Non-pigmented ciliary epithelial cell (primary cell): ENCODE data around the gene HSPA1B.
"Not testable (repeated sequence)": the region's sequence is repeated elsewhere in the genome, so short reads cannot be mapped to it uniquely, and the experiment has no call there.

Experiments
- DNase-seq: peaks from one replicate; pipeline ENCODE4 v3.0.0-alpha.2; 2010; ENCODE audit warnings: low read depth

Gene HSPA1B

GRCh38 chr6:31829633-31830283 is 2.2 kb downstream of the HSPA1B start:
- DNase-seq, result no peak

GRCh38 chr6:31830886-31831335 is 3.4 kb downstream of the HSPA1B start:
- DNase-seq, result no peak

DNA sequence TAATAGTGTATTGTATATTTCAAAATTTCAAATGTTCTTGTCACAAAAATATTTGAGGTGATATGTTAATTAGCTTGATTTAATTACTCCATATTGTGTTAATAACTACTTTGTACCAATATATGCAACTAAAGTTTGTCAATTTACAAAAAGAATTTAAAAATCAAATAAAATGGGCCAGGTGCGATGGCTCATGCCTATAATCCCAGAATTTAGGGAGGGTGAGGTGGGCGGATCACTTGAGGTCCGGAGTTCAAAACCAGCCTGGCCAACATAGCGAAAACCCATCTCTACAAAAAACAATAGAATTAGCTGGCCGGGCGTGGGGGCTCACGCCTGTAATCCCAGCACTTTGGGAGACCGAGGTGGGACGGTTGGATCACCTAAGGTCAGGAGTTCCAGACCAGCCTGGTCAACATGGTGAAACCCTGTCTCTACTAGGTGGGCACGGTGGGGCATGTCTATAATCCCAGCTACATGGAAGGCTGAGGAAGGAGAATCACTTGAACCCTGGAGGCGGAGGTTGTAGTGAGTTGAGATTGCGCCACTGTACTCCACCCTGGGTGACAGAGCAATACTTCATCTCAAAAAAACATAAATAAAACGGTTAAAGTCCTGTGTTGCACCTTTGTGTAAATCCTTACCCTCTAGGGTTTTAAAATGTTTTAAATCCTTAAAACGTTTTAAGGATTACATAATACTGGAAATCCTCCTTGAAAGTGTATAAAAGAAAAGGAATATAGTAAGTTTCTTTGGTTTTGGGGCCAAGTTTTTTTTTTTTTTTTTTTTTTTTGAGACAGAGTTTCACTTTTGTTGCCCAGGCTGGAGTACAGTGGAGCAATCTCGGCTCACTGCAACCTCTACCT is 4.0 kb downstream of the HSPA1B start:
- no peak for DNase-seq

DNA sequence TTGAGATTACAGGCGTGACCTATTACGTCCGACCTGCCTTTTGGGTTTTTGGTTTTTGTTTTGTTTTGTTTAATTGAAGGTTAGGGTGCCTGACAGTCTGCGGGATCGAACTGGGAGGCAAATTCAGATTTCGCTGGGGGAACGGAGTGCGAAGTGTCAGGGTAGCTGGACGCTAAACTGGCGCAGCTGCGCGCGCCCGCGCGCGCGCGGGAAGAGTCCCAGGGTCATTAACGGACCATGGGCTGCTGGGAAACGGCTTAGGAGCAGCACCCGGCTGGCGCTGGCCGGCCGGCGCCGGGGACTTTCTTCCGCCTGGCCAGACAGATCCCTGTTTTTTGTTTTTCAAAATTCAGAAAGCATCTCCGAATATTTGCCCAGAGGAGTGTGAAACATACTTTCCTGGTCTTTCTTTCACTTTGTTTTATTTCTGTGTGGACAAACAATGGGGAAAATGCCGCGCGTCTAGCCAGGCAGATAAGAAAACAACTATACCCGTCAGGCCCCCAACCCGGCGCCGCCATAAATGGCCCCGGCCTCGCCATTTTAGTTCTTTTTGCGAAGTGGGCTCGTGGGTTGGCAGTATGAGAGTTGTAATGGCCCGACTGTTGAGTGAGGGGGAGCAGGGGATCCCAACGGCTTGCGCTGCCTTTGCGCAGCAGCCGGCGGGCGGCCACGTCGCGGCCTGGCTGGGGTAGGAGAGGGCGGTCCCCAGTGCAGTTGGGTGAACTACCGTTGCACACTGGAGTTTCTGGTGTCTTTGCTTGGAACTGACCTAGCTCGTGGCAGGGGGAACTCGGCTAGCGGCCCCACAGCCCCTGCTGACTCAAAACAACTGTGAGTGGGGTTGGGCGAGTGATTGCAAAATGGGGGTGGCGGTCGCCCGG is 7.1 kb downstream of the HSPA1B start:
- DNase-seq, result no peak

DNA sequence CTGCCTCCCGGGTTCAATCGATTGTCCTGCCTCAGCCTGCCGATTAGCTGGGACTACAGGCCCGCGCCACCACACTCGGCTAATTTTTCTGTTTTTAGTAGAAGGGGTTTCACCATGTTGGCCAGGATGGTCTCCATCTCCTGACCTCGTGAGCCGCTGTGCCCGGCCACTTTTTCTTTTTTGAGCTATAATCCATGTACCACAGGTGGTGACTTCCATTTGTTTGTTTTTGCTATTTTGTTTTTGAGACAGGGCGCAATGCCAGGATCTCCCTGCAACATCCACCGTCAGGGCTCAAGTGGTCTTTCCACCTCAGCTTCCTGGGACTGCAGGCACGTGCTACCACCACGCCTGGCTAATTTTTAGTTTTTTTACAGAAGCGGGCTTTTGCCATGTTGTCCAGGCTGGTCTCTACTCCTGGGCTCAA is 8.5 kb downstream of the HSPA1B start:
- no peak for DNase-seq

DNA sequence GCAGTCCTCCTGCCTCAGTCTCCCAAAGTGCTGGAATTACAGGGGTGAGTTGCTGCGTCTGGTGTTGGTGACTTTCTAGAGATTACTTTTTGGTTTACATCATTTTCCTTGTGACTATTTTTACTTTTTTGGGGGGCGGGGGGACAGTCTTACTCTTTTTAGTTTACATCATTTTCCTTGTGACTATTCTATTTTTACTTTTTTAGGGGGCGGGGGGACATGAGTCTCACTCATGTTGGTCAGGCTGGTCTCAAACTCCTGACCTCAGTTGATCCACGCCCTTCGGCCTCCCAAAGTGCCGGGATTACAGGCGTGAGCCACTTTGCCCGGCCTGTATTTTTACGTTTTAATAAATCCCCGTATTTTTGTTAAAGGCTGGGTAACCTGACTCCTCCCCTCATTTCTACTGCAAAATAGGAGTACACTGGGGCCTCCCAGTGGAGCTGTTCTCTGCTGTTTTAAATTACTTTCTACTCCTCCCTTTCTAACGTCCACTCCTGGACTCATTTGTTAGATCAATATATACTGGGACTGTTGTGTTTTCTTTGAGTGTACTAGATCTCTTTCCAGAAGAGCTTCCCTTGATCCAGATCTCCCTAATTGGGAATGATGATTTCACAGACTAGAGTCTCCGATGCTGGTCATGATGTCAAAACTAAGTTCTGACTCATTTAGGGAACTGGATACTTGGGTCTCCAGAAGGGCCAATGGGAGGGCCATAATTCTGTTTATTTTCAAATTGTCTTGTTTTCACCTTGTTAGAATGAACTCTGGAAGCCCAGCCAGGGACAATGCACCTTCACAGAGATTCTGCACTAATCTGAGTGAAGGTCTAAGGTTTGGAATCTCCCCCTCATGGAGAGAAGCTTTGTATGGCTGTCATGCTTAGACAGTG is 9.2 kb downstream of the HSPA1B start:
- DNase-seq, result no peak

DNA sequence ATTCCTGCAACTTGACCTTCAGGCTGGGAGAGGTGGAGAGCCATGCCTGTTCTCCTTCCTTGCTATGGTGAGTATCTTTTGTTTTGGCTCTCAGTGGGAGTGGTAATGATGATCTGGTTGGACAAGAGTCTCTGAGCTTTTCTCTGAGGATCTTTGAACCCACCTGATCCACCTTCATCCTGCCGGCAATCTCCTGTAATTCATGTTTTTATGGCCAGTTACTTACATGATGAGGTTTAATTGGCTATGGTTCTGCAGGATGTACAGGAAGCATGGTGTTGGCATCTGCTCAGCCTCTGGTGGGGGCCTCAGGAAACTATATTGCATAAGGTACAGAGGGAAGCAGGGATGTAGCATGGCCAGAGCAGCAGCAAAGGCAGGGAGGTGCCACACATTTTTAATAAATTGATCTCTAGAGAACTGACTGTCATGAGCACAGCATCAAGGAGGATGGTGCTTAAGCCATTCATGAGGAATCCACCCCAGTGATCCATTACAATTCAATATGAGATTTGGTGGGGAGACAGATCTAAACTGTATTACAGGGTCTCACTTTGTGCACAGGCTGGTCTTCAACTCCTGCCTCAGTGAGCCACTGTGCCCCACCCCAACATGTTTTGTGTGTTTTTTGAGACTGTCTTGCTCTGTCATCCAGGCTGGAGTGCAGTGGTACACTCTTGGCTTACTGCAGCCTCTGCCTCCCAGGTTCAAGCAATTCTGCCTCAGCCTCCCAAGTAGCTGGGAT is 10.0 kb downstream of the HSPA1B start:
- DNase-seq, result no peak

GRCh38 chr6:31838114-31838553 is 10.6 kb downstream of the HSPA1B start:
- DNase-seq, result not testable (repeated sequence)

GRCh38 chr6:31838968-31839367 is 11.4 kb downstream of the HSPA1B start:
- no peak for DNase-seq

GRCh38 chr6:31839779-31840126 is 12.2 kb downstream of the HSPA1B start:
- DNase-seq, result not testable (repeated sequence)

- no peak for DNase-seq
These were observed 14.5 kb downstream of the HSPA1B start for GRCh38 chr6:31842053-31842452.

DNA sequence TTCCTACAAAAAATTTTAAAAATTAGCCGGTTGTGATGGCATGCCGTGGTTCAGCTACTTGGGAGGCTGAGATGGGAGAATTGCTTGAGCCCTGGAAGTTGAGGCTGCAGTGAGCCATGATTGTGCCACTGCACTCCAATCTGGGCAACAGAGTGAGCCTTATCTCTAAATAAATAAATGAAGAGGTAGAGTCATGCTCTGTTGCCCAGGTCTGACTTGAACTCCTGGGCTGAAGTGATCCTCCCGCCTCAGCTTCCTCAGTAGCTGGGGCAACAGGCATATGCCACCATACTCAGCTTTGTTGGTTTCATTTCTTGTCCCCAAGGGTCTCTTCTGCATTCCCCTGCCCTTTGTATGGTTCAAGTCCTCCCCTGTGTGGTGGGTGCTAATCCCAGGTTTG is 17.0 kb downstream of the HSPA1B start:
- no peak for DNase-seq

DNA sequence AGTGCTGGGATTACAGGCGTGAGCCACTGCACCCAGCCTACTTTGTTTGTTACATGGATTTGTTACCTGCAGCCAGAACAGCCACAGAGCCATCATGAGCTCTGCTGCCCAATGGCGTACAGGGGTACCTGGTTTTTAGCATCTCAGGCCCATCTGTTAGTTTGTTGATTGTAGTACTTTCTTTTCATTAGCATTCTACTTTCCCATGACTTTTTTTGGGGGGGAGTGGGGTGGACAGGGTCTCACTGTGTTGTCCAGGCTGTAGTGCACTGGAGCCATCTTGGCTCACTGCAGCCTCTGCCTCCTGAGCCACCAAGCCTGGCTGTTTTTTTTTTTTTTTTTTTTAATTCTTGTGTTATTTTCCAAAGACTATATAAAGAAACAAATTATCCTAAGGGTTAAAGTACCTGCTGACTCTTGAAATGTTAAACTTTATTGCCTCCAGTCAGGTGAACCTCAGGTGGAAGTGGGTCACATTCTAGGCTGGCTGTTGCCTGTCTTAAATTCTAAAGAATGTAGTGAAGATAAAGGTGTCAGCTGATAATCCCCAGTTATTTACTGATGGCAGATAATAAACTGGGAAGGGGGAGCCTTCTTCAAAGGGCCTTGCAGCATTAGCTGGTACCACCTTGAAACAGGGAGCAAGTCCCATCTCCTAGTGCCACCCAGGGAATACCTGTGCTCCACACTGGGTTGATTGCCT is 19.9 kb downstream of the HSPA1B start:
- DNase-seq, result no peak

- no peak for DNase-seq
These were observed 23.4 kb downstream of the HSPA1B start for GRCh38 chr6:31850765-31851484.

GRCh38 chr6:31851485-31851832 is 23.9 kb downstream of the HSPA1B start:
- DNase-seq, result no peak

GRCh38 chr6:31851980-31852718 is 24.6 kb downstream of the HSPA1B start:
- not testable (repeated sequence) for DNase-seq

DNA sequence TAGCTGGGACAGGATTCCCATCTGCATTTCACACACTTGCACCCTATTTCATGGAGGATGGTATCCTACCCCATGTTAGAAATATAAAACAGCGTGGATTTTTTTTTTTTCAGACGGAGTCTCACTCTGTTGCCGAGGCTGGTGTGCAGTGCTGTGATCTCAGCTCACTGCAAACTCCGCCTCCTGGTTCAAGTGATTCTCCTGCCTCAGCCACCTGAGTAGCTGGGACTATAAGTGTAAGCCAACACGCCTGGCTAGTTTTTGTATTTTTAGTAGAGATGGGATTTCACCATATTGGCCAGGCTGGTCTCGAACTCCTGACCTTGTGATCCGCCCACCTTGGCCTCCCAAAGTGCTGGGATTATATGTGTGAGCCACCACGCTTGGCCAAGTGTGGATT is 30.2 kb downstream of the HSPA1B start:
- DNase-seq, result not testable (repeated sequence)

DNA sequence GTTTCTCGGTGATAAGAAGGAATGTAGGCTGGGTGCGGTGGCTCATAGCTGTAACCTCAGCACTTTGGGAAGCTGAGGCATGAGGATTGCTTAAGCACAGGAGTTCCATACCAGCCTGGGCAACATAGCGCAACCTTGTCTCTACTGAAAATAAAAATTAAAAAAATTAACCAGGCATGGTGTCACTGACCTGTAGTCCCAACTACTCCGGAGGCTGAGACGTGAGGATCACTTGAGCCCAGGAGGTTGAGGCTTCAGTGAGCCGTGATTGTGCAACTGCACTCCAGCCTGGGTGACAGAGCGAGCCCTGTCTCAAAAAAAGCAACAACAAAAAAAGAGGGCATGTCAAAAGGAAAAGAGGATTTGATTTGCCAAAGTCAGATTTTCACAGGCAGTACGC is 31.2 kb downstream of the HSPA1B start:
- DNase-seq, result no peak

DNA sequence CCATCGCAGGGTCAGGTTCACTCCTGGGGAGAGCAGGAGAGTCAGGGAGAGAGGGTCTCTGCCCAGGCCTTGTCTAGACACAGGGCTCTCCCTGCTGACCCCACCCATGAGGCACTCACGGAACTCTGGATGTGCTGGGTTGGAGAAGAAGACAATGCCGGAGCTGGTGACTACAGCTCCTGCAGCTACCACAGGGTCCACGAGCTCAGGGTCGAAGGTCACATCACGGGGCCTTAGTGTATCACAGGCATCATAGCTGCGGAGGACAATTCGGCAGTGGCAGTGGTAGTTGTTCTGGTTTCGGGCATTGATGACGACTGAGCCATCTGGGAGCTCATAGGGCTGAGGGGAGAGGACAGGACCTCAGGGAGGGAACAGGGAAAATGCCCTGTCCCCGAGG is 32.4 kb downstream of the HSPA1B start:
- DNase-seq, result no peak
